CD4-positive, CD25-positive, alpha-beta regulatory T cell (primary cell): ENCODE measurements around the gene SLC23A1. TPM values are rescaled to one million over a fixed set of nuclear protein-coding genes. Genes with fewer than 3 reads are reported as not detected.
A peak's percentile ranks its signal among the peaks of the same experiment; 100 is the strongest.

Experiments used
- ATAC-seq, 2 donors: fragments of 150-1000 bp; cut with Tn5 transposase; one replicate each; pipeline ENCODE4 v1.10.0; 2021; ENCODE audit warnings: low read depth in 2 of 2, moderate number of reproducible peaks in 2 of 2, moderate library complexity in 1 of 2
- DNase-seq, 3 donors: peaks; one replicate each; pipeline versions ENCODE4 v3.0.0 to v3.0.0-alpha.2; 2012 to 2022; ENCODE audit warnings: mixed read lengths in 1 of 3
- H3K27ac ChIP-seq: one replicate; pipeline ENCODE4 v1.7.0; 2013; ENCODE audit warnings: mild to moderate bottlenecking, low read length; ENCODE audit not compliant: insufficient read depth, poor library complexity, severe bottlenecking
- H3K27me3 ChIP-seq: one replicate; pipeline ENCODE4 v1.7.0; 2013; ENCODE audit warnings: low read length; ENCODE audit not compliant: control insufficient read depth, insufficient read depth
- H3K36me3 ChIP-seq: one replicate; pipeline ENCODE4 v1.7.0; 2013; ENCODE audit warnings: mild to moderate bottlenecking, low read length, moderate library complexity; ENCODE audit not compliant: control insufficient read depth, insufficient read depth
- H3K4me1 ChIP-seq: 2 replicates; pipeline ENCODE4 v1.7.0; 2013; ENCODE audit warnings: mild to moderate bottlenecking, low read length; ENCODE audit not compliant: insufficient read depth, control insufficient read depth, poor library complexity, severe bottlenecking
- H3K4me3 ChIP-seq: one replicate; pipeline ENCODE4 v1.7.0; 2013; ENCODE audit warnings: low read depth, mild to moderate bottlenecking, low read length, moderate library complexity
- H3K9me3 ChIP-seq, 2 experiments: 1 replicate in 1 of 2; 2 replicates in 1 of 2; pipeline ENCODE4 v1.7.0; 2013; ENCODE audit warnings: low read length in 2 of 2, mild to moderate bottlenecking in 1 of 2, moderate library complexity in 1 of 2; ENCODE audit not compliant: control insufficient read depth in 2 of 2
- H3K27ac Mint-ChIP-seq, 3 donors: one replicate each; pipeline ENCODE4 v1.8.0; 2020 to 2022; ENCODE audit warnings: mild to moderate bottlenecking in 3 of 3, mixed read lengths in 3 of 3, moderate library complexity in 2 of 3
- H3K27me3 Mint-ChIP-seq: one replicate; pipeline ENCODE4 v1.8.0; 2022; ENCODE audit warnings: mild to moderate bottlenecking, mixed read lengths
- H3K36me3 Mint-ChIP-seq: one replicate; pipeline ENCODE4 v1.8.0; 2020; ENCODE audit warnings: mixed read lengths
- H3K4me1 Mint-ChIP-seq, 4 donors: one replicate each; pipeline ENCODE4 v1.8.0; 2020 to 2022; ENCODE audit warnings: mixed read lengths in 4 of 4, mild to moderate bottlenecking in 1 of 4
- H3K4me3 Mint-ChIP-seq, 4 donors: one replicate each; pipeline ENCODE4 v1.8.0; 2020 to 2022; ENCODE audit warnings: mild to moderate bottlenecking in 4 of 4, mixed read lengths in 4 of 4, moderate library complexity in 3 of 4
- H3K9me3 Mint-ChIP-seq, 7 donors: one replicate each; pipeline ENCODE4 v1.8.0; 2020 to 2022; ENCODE audit warnings: mixed read lengths in 7 of 7, mild to moderate bottlenecking in 3 of 7, moderate library complexity in 2 of 7
- polyA plus RNA-seq, 4 donors: library from polyadenylated mRNA; unstranded; fragments of 300-500 nt; fragmentation: Illumina TruSeq; gene quantifications; one replicate each; pipeline ENCODE4 v1.2.3, GENCODE V29; 2021
- total RNA-seq: library from RNA; stranded (reverse); gene quantifications from one replicate; pipeline ENCODE4 v1.2.3, GENCODE V29; 2022

SLC23A1 gene
- total RNA-seq (not detected), polyA plus RNA-seq (under 1 TPM in 2 of 4 donors, not detected in 2; 0.09 to 0.13 TPM)

GRCh38 chr5:139383275-139383992, at the start of gene SLC23A1:
TSS of gene SLC23A1 (minus strand) at chr5:139383297. CDS start at chr5:139383253, 44 bp downstream.
- Mint-ChIP-seq H3K27me3 (no peaks in the 10 kb centered on the region), H3K4me1 (peaks cover 0 to 34% (median 27%) of the 10 kb centered on the region in 4 donors), H3K4me3 (peak within 1 kb of the TSS in 2 of 4 donors; percentile 47 to 69), H3K9me3 (peaks cover 0 to 1% (median 0%) of the 10 kb centered on the region in 7 donors), H3K27ac (peak within 1 kb of the TSS in 2 of 3 donors; percentile 84 to 97), H3K36me3 (no peaks in the 10 kb centered on the region)
- no peaks in the 10 kb centered on the region for H3K27me3 ChIP-seq
- DNase-seq (no peak), ATAC-seq (no peak)
- H3K4me1 ChIP-seq, result peaks cover 11% of the 10 kb centered on the region
- no peak within 1 kb of the TSS for H3K27ac ChIP-seq
- no peaks in the 10 kb centered on the region for H3K9me3 ChIP-seq
- no peak within 1 kb of the TSS for H3K4me3 ChIP-seq
- H3K36me3 ChIP-seq, result no peaks in the 10 kb centered on the region

GRCh38 chr5:139431706-139432105, 48.6 kb upstream of the SLC23A1 start:
- no peak overlapping the region for H3K4me3 ChIP-seq
- no peak overlapping the region for H3K4me3 Mint-ChIP-seq
- peaks cover 6% of the 10 kb centered on the region for H3K36me3 ChIP-seq
- H3K4me1 Mint-ChIP-seq, result peaks cover 12 to 24% (median 14%) of the 10 kb centered on the region in 4 donors
- H3K36me3 Mint-ChIP-seq, result no peaks in the 10 kb centered on the region
- no peaks in the 10 kb centered on the region for H3K9me3 Mint-ChIP-seq
- no peaks in the 10 kb centered on the region for H3K27me3 ChIP-seq
- no peak for DNase-seq
- no peak overlapping the region for H3K27ac ChIP-seq
- peak overlapping the region in 1 of 3 donors; percentile 1 for H3K27ac Mint-ChIP-seq
- H3K27me3 Mint-ChIP-seq, result no peaks in the 10 kb centered on the region
- peaks cover 7% of the 10 kb centered on the region for H3K4me1 ChIP-seq
- no peaks in the 10 kb centered on the region for H3K9me3 ChIP-seq
- ATAC-seq, result no peak

GRCh38 chr5:139430015-139430414, 46.9 kb upstream of the SLC23A1 start:
- ATAC-seq, result peak in 1 of 2 donors; percentile 60
- Histone ChIP-seq H3K27me3 (no peaks in the 10 kb centered on the region), H3K36me3 (peaks cover 6% of the 10 kb centered on the region), H3K9me3 (no peaks in the 10 kb centered on the region), H3K4me1 (peaks cover 5% of the 10 kb centered on the region), H3K27ac (peak overlapping the region; percentile 44), H3K4me3 (no peak overlapping the region)
- Mint-ChIP-seq H3K9me3 (no peaks in the 10 kb centered on the region), H3K36me3 (no peaks in the 10 kb centered on the region), H3K4me3 (no peak overlapping the region), H3K27ac (peak overlapping the region; percentile 38 to 74 (median 40)), H3K27me3 (no peaks in the 10 kb centered on the region), H3K4me1 (peaks cover 12 to 24% (median 14%) of the 10 kb centered on the region in 4 donors)
- DNase-seq, result peak in 1 of 3 donors; percentile 32

GRCh38 chr5:139426203-139426885, 43.2 kb upstream of the SLC23A1 start:
- no peaks in the 10 kb centered on the region for H3K27me3 ChIP-seq
- Mint-ChIP-seq H3K27ac (no peak overlapping the region), H3K4me1 (peaks cover 18 to 36% (median 21%) of the 10 kb centered on the region in 4 donors), H3K9me3 (no peaks in the 10 kb centered on the region), H3K36me3 (peaks cover 9% of the 10 kb centered on the region), H3K4me3 (no peak overlapping the region), H3K27me3 (no peaks in the 10 kb centered on the region)
- DNase-seq, result no peak
- no peak for ATAC-seq
- peaks cover 5% of the 10 kb centered on the region for H3K4me1 ChIP-seq
- H3K4me3 ChIP-seq, result no peak overlapping the region
- no peaks in the 10 kb centered on the region for H3K9me3 ChIP-seq
- no peak overlapping the region for H3K27ac ChIP-seq
- peaks cover 13% of the 10 kb centered on the region for H3K36me3 ChIP-seq

GRCh38 chr5:139425497-139425896, 42.4 kb upstream of the SLC23A1 start:
- H3K36me3 ChIP-seq, result peaks cover 13% of the 10 kb centered on the region
- no peak overlapping the region for H3K27ac ChIP-seq
- H3K4me3 ChIP-seq, result no peak overlapping the region
- Mint-ChIP-seq H3K4me1 (peaks cover 14 to 31% (median 17%) of the 10 kb centered on the region in 4 donors), H3K4me3 (no peak overlapping the region), H3K27ac (no peak overlapping the region), H3K27me3 (no peaks in the 10 kb centered on the region), H3K9me3 (no peaks in the 10 kb centered on the region), H3K36me3 (peaks cover 9% of the 10 kb centered on the region)
- no peaks in the 10 kb centered on the region for H3K9me3 ChIP-seq
- peaks cover 5% of the 10 kb centered on the region for H3K4me1 ChIP-seq
- ATAC-seq (no peak), DNase-seq (no peak)
- H3K27me3 ChIP-seq, result no peaks in the 10 kb centered on the region

GRCh38 chr5:139422307-139422893, 39.3 kb upstream of the SLC23A1 start:
- no peaks in the 10 kb centered on the region for H3K27me3 ChIP-seq
- no peaks in the 10 kb centered on the region for H3K4me1 ChIP-seq
- Mint-ChIP-seq H3K27ac (peak overlapping the region; percentile 18 to 87 (median 63)), H3K4me3 (no peak overlapping the region), H3K9me3 (no peaks in the 10 kb centered on the region), H3K27me3 (no peaks in the 10 kb centered on the region), H3K4me1 (peaks cover 6 to 14% (median 9%) of the 10 kb centered on the region in 4 donors), H3K36me3 (peaks cover 27% of the 10 kb centered on the region)
- ATAC-seq (peak; percentile 90 to 95), DNase-seq (peak; percentile 46 to 89 (median 83))
- no peaks in the 10 kb centered on the region for H3K9me3 ChIP-seq
- H3K4me3 ChIP-seq, result no peak overlapping the region
- no peak overlapping the region for H3K27ac ChIP-seq
- peaks cover 16% of the 10 kb centered on the region for H3K36me3 ChIP-seq

- ATAC-seq (no peak), DNase-seq (no peak)
- no peak overlapping the region for H3K27ac ChIP-seq
- H3K4me3 ChIP-seq, result no peak overlapping the region
- no peaks in the 10 kb centered on the region for H3K27me3 ChIP-seq
- H3K27ac Mint-ChIP-seq, result peak overlapping the region in 1 of 3 donors; percentile 38
- H3K4me1 Mint-ChIP-seq, result peaks cover 13 to 33% (median 28%) of the 10 kb centered on the region in 4 donors
- H3K4me3 Mint-ChIP-seq, result no peak overlapping the region
- no peaks in the 10 kb centered on the region for H3K9me3 ChIP-seq
- peaks cover 27% of the 10 kb centered on the region for H3K36me3 Mint-ChIP-seq
- H3K4me1 ChIP-seq, result peaks cover 20% of the 10 kb centered on the region
- H3K9me3 Mint-ChIP-seq, result no peaks in the 10 kb centered on the region
- H3K27me3 Mint-ChIP-seq, result no peaks in the 10 kb centered on the region
- peaks cover 15% of the 10 kb centered on the region for H3K36me3 ChIP-seq
These were observed 36.4 kb upstream of the SLC23A1 start for GRCh38 chr5:139419226-139420192.
